NCI-H2107 treated with DMSO at 0.1 percent for 48 hours (cell line): ENCODE results near the gene ADAM12.
"Not testable (repeated sequence)": the region's sequence is repeated elsewhere in the genome, so short reads cannot be mapped to it uniquely, and the experiment has no call there.

Experiments used
- DNase-seq: peaks from one replicate; lab custom pipeline; 2025; ENCODE audit not compliant: unreplicated experiment; lab: John Stamatoyannopoulos, UW

ADAM12 gene

GRCh38 chr10:125992254-125992653 is 396.0 kb downstream of the ADAM12 start:
- no peak for DNase-seq

- no peak for DNase-seq
These were observed 396.9 kb downstream of the ADAM12 start for GRCh38 chr10:125991392-125991791.

- no peak for DNase-seq
These were observed 397.3 kb downstream of the ADAM12 start for GRCh38 chr10:125990974-125991373.

- no peak for DNase-seq
These were observed 398.5 kb downstream of the ADAM12 start for GRCh38 chr10:125989791-125990190.

- DNase-seq: no peak
These were observed 402.6 kb downstream of the ADAM12 start for GRCh38 chr10:125985557-125986240.

GRCh38 chr10:125984865-125985495 is 403.3 kb downstream of the ADAM12 start:
- no peak for DNase-seq

- no peak for DNase-seq
These were observed 403.9 kb downstream of the ADAM12 start for GRCh38 chr10:125984346-125984745.

GRCh38 chr10:125983656-125984055 is 404.6 kb downstream of the ADAM12 start:
- no peak for DNase-seq

GRCh38 chr10:125983161-125983560 is 405.1 kb downstream of the ADAM12 start:
- no peak for DNase-seq

GRCh38 chr10:125982260-125982948 is 405.9 kb downstream of the ADAM12 start:
- DNase-seq: peak; percentile 4

GRCh38 chr10:125980521-125981035 is 407.7 kb downstream of the ADAM12 start:
- DNase-seq: no peak

- DNase-seq: no peak
These were observed 408.3 kb downstream of the ADAM12 start for GRCh38 chr10:125979976-125980375.

GRCh38 chr10:125976960-125977605 is 411.2 kb downstream of the ADAM12 start:
- no peak for DNase-seq

GRCh38 chr10:125970077-125970630 is 418.1 kb downstream of the ADAM12 start:
- not testable (repeated sequence) for DNase-seq

- no peak for DNase-seq
These were observed 420.7 kb downstream of the ADAM12 start for GRCh38 chr10:125967533-125967932.

- no peak for DNase-seq
These were observed 423.7 kb downstream of the ADAM12 start for GRCh38 chr10:125964558-125964957.
